GM23338 (cell line): ENCODE results near the gene APOB. TPM values are rescaled to one million over a fixed set of nuclear protein-coding genes. Genes with fewer than 3 reads are reported as not detected.

Experiments used
- ATAC-seq: fragments of 200-7000 bp; cut with Tn5 transposase; 3 replicates; pipeline ENCODE4 v1.9.1; 2020
- DNase-seq: peaks from one replicate; pipeline ENCODE4 v3.0.0-alpha.2; 2015; ENCODE audit warnings: low spot score
- H2AFZ ChIP-seq: fragments of 200-600 bp; sonication (generic); 2 replicates; pipeline ENCODE4 v1.8.0; 2016; ENCODE audit warnings: antibody characterized with exemption, mild to moderate bottlenecking, moderate library complexity
- H3F3A ChIP-seq: fragments of 200-600 bp; sonication (generic); replicated peaks from 2 replicates; pipeline ENCODE4 v1.8.0; 2017; ENCODE audit warnings: antibody characterized with exemption, mixed run types, low read depth
- H3K27ac ChIP-seq: fragments of 200-600 bp; sonication (generic); 2 replicates; pipeline ENCODE4 v1.6.1; 2016; ENCODE audit warnings: low read depth
- H3K27me3 ChIP-seq: fragments of 200-600 bp; sonication (generic); 2 replicates; pipeline ENCODE4 v1.8.0; 2016; ENCODE audit warnings: mild to moderate bottlenecking, mixed run types, moderate library complexity; ENCODE audit not compliant: insufficient read depth
- H3K36me3 ChIP-seq: fragments of 200-600 bp; sonication (generic); 2 replicates; pipeline ENCODE4 v1.8.0; 2016; ENCODE audit warnings: mild to moderate bottlenecking; ENCODE audit not compliant: insufficient read depth
- H3K4me1 ChIP-seq: fragments of 200-600 bp; sonication (generic); 2 replicates; pipeline ENCODE4 v1.8.0; 2016; ENCODE audit warnings: mild to moderate bottlenecking, moderate library complexity; ENCODE audit not compliant: insufficient read depth
- H3K4me2 ChIP-seq: fragments of 200-600 bp; sonication (generic); 2 replicates; pipeline ENCODE4 v1.7.1; 2017; ENCODE audit warnings: mixed run types
- H3K4me3 ChIP-seq: fragments of 200-600 bp; sonication (generic); 2 replicates; pipeline ENCODE4 v1.6.1; 2016; ENCODE audit warnings: mixed run types
- H3K79me2 ChIP-seq: fragments of 200-600 bp; sonication (generic); replicated peaks from 2 replicates; pipeline ENCODE4 v1.8.0; 2017; ENCODE audit warnings: mild to moderate bottlenecking; ENCODE audit not compliant: insufficient read depth
- H3K9me2 ChIP-seq: fragments of 200-600 bp; sonication (generic); 2 replicates; pipeline ENCODE4 v1.8.0; 2017; ENCODE audit not compliant: insufficient read depth
- H4K20me1 ChIP-seq: fragments of 200-600 bp; sonication (generic); replicated peaks from 2 replicates; pipeline ENCODE4 v1.8.0; 2017; ENCODE audit warnings: mild to moderate bottlenecking; ENCODE audit not compliant: insufficient read depth
- H3K27ac Mint-ChIP-seq: 2 replicates; pipeline ENCODE4 v1.8.0; 2020; ENCODE audit warnings: inconsistent platforms, mild to moderate bottlenecking, moderate library complexity, mixed read lengths
- H3K27me3 Mint-ChIP-seq: 3 replicates; pipeline ENCODE4 v1.8.0; 2022; ENCODE audit warnings: low read depth, mild to moderate bottlenecking, moderate library complexity, mixed read lengths, inconsistent platforms; ENCODE audit not compliant: insufficient read depth, poor library complexity
- H3K36me3 Mint-ChIP-seq: 3 replicates; pipeline ENCODE4 v1.8.0; 2021; ENCODE audit warnings: low read depth, mild to moderate bottlenecking, inconsistent platforms, moderate library complexity, mixed read lengths
- H3K4me1 Mint-ChIP-seq: 3 replicates; pipeline ENCODE4 v1.8.0; 2020; ENCODE audit warnings: mild to moderate bottlenecking, inconsistent platforms, mixed read lengths
- H3K4me3 Mint-ChIP-seq: 3 replicates; pipeline ENCODE4 v1.8.0; 2021; ENCODE audit warnings: moderate library complexity, mild to moderate bottlenecking, inconsistent platforms, mixed read lengths
- H3K9me3 Mint-ChIP-seq: 3 replicates; pipeline ENCODE4 v1.8.0; 2020; ENCODE audit warnings: moderate library complexity, mild to moderate bottlenecking, inconsistent platforms, mixed read lengths
- CTCF ChIP-seq, 2 experiments: fragments of 200-600 bp in 1 of 2; sonication (generic) in 1 of 2; conservative IDR thresholded peaks; 2 replicates each; pipeline versions ENCODE4 v1.5.1 to v1.6.1; 2016 to 2017; ENCODE audit warnings: antibody characterized with exemption in 2 of 2, low read depth in 2 of 2, mild to moderate bottlenecking in 2 of 2, moderate library complexity in 1 of 2
- REST ChIP-seq: IDR thresholded peaks from one replicate; pipeline ENCODE4 v1.6.1; 2018; ENCODE audit warnings: antibody characterized with exemption; ENCODE audit not compliant: unreplicated experiment
- ZNF114 ChIP-seq: fragments of 250-450 bp; sonication (Bioruptor Pico); IDR thresholded peaks from 2 replicates; pipeline ENCODE4 v1.5.0; 2020; ENCODE audit warnings: mild to moderate bottlenecking, moderate library complexity
- ZNF462 ChIP-seq: fragments of 250-450 bp; sonication (Bioruptor Pico); IDR thresholded peaks from 2 replicates; pipeline ENCODE4 v1.5.0; 2020; ENCODE audit warnings: mild to moderate bottlenecking, moderate library complexity
- polyA plus RNA-seq: library from polyadenylated mRNA; unstranded; fragments of >200 nt; fragmentation: Nextera tagmentation; extraction: Ambion mirVana; gene quantifications from 2 replicates; pipeline ENCODE4 v1.2.1, GENCODE V29; 2016
- total RNA-seq: library from RNA; depleted of rRNA; stranded (reverse); fragments of >200 nt; shearing (Covaris generic); gene quantifications from 2 replicates; pipeline ENCODE4 v1.2.3, GENCODE V29; 2014

The APOB gene
- total and polyA plus RNA-seq, 2 experiments from 2014 or later: 0.08 to 0.56 TPM

- Histone ChIP-seq H3K36me3 (no peaks in the 10 kb centered on the region), H3K79me2 (no peaks in the 10 kb centered on the region), H3K4me1 (peaks cover 35% of the 10 kb centered on the region), H4K20me1 (no peaks in the 10 kb centered on the region), H3K27me3 (peaks cover 17% of the 10 kb centered on the region), H2AFZ (peak overlapping the region; percentile 80), H3K4me2 (peak overlapping the region; percentile 91), H3F3A (no peaks in the 10 kb centered on the region), H3K27ac (no peak overlapping the region), H3K9me2 (no peaks in the 10 kb centered on the region), H3K4me3 (peak overlapping the region; percentile 84; the same call in 1 of the 2 replicates)
- TF ChIP-seq ZNF114 (CRISPR knock-in tag) (no peak), REST (peak; percentile 19)
- no peaks in the 10 kb centered on the region for H3K9me3 Mint-ChIP-seq
- DNase-seq (peak; percentile 27), ATAC-seq (no peak)
- no peak overlapping the region for H3K27ac Mint-ChIP-seq
- H3K4me1 Mint-ChIP-seq: peaks cover 32% of the 10 kb centered on the region
- peaks cover 11% of the 10 kb centered on the region for H3K27me3 Mint-ChIP-seq
- peak overlapping the region; percentile 64 for H3K4me3 Mint-ChIP-seq
- no peaks in the 10 kb centered on the region for H3K36me3 Mint-ChIP-seq
Measured at GRCh38 chr2:21044694-21045371, 960 bp upstream of the APOB start.

GRCh38 chr2:21042958-21043743 is 722 bp downstream of the APOB start:
- Histone ChIP-seq H3K9me2 (no peaks in the 10 kb centered on the region), H3K36me3 (no peaks in the 10 kb centered on the region), H3F3A (no peaks in the 10 kb centered on the region), H3K4me1 (peaks cover 31% of the 10 kb centered on the region), H3K27ac (no peak overlapping the region), H3K79me2 (no peaks in the 10 kb centered on the region), H2AFZ (peak overlapping the region; percentile 97), H3K4me3 (peak overlapping the region; percentile 84), H3K27me3 (peaks cover 17% of the 10 kb centered on the region), H3K4me2 (peak overlapping the region; percentile 91), H4K20me1 (no peaks in the 10 kb centered on the region)
- DNase-seq: peak; percentile 87
- peak; percentile 63 for ATAC-seq
- no peaks in the 10 kb centered on the region for H3K36me3 Mint-ChIP-seq
- peaks cover 32% of the 10 kb centered on the region for H3K4me1 Mint-ChIP-seq
- H3K27ac Mint-ChIP-seq: no peak overlapping the region
- peak overlapping the region; percentile 82 for H3K4me3 Mint-ChIP-seq
- TF ChIP-seq CTCF (conservative IDR thresholded peaks at IDR 0.05; ENCODE audit: low read depth in 2 of 2) (peak; percentile 93 to 99), ZNF462 (CRISPR knock-in tag) (no peak)
- H3K27me3 Mint-ChIP-seq: peaks cover 11% of the 10 kb centered on the region
- no peaks in the 10 kb centered on the region for H3K9me3 Mint-ChIP-seq
